Smooth muscle cell (in vitro differentiated cells): Measurements from ENCODE around the gene SEC14L1. TPM values are rescaled to one million over a fixed set of nuclear protein-coding genes. Genes with fewer than 3 reads are reported as not detected.

ENCODE experiments used
- DNase-seq: peaks from one replicate; lab custom pipeline; 2025; ENCODE audit not compliant: unreplicated experiment; lab: John Stamatoyannopoulos, UW
- H2AFZ ChIP-seq: fragments of 200-600 bp; sonication (generic); 2 replicates; pipeline ENCODE4 v1.6.0; 2016; ENCODE audit warnings: antibody characterized with exemption, low read depth, mild to moderate bottlenecking
- H3F3A ChIP-seq: fragments of 200-600 bp; sonication (generic); 2 replicates; pipeline ENCODE4 v1.6.0; 2017; ENCODE audit warnings: antibody characterized with exemption, low read depth
- H3K27ac ChIP-seq: fragments of 200-600 bp; sonication (generic); 2 replicates; pipeline ENCODE4 v1.5.1; 2016; ENCODE audit warnings: low read depth, mild to moderate bottlenecking
- H3K27me3 ChIP-seq: fragments of 200-600 bp; sonication (generic); 2 replicates; pipeline ENCODE4 v1.6.1; 2016; ENCODE audit warnings: low read depth, mild to moderate bottlenecking
- H3K36me3 ChIP-seq: fragments of 200-600 bp; sonication (generic); 2 replicates; pipeline ENCODE4 v1.5.1; 2016; ENCODE audit warnings: low read depth
- H3K4me1 ChIP-seq: fragments of 200-600 bp; sonication (generic); 2 replicates; pipeline ENCODE4 v1.5.1; 2016; ENCODE audit warnings: low read depth
- H3K4me2 ChIP-seq: fragments of 200-600 bp; sonication (generic); 2 replicates; pipeline ENCODE4 v1.6.0; 2016; ENCODE audit warnings: mild to moderate bottlenecking
- H3K4me3 ChIP-seq: fragments of 200-600 bp; sonication (generic); 2 replicates; pipeline ENCODE4 v1.5.1; 2016; ENCODE audit warnings: mild to moderate bottlenecking
- H3K79me2 ChIP-seq: fragments of 200-600 bp; sonication (generic); 2 replicates; pipeline ENCODE4 v1.6.0; 2016; ENCODE audit warnings: low read depth, mild to moderate bottlenecking
- H3K9ac ChIP-seq: fragments of 200-600 bp; sonication (generic); 2 replicates; pipeline ENCODE4 v1.6.0; 2016; ENCODE audit warnings: low read depth
- H3K9me3 ChIP-seq: fragments of 200-600 bp; sonication (generic); replicated peaks from 2 replicates; pipeline ENCODE4 v1.5.1; 2016; ENCODE audit warnings: low read depth
- H4K20me1 ChIP-seq: fragments of 200-600 bp; sonication (generic); 2 replicates; pipeline ENCODE4 v1.6.0; 2016; ENCODE audit warnings: low read depth
- WGBS: methylation state at CpG from one replicate; pipeline ENCODE4 v1.1.7; 2016; ENCODE audit warnings: low lambda C conversion rate; 5-methylcytosine and 5-hydroxymethylcytosine counted together
- polyA plus RNA-seq: library from polyadenylated mRNA; unstranded; fragments of >200 nt; fragmentation: Nextera tagmentation; extraction: Ambion mirVana; gene quantifications from 2 replicates; pipeline ENCODE4 v1.2.1, GENCODE V29; 2016
- total RNA-seq: library from RNA; depleted of rRNA; stranded (reverse); fragments of >200 nt; gene quantifications from 2 replicates; pipeline ENCODE4 v1.2.3, GENCODE V29; 2014
- TF ChIP-seq, protein P1 (sequence below): fragments of 200-600 bp; sonication (generic); IDR thresholded peaks from 2 replicates; pipeline ENCODE4 v1.5.1; 2017; ENCODE audit warnings: borderline replicate concordance, mild to moderate bottlenecking, antibody characterized with exemption; ENCODE audit not compliant: insufficient read depth, poor library complexity, severe bottlenecking

The SEC14L1 gene
- total and polyA plus RNA-seq, 2 experiments from 2014 or later = 25.1 to 25.8 TPM

DNA sequence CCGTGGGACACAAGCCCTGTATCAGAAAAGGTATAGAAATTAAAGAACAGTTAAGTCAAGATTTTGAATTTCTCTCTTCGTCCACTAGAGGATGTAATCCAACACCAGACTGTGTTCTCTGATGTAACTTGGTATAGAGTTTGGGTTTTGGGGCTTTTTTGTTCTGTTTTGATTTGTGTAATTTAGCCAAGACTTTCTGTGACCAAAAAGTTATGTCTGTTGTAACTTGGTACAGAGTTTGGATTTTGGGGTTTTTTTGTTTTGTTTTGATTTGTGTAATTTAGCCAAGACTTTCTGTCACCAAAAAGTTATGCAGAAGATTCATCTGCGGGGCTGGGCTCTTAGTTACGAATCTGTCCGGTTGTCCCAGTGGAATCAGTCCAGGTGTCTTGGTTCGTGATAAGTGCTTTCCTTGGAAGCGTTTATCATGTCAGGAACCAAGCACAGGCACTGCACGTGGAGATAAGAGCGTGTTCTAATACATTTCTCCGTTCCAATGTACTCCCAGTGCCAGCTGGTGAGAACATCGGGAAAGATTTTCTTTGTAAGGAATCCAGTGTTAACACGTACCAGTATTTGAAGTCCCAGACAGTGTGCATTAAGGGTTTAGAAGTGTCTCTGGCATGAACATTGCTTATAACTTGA, 44.1 kb upstream of the SEC14L1 start:
- Histone ChIP-seq H3F3A (no peaks in the 10 kb centered on the region), H3K27ac (no peak overlapping the region), H3K79me2 (no peaks in the 10 kb centered on the region), H3K4me3 (no peak overlapping the region), H3K27me3 (no peaks in the 10 kb centered on the region), H3K36me3 (no peaks in the 10 kb centered on the region), H2AFZ (no peak overlapping the region), H4K20me1 (no peaks in the 10 kb centered on the region), H3K9ac (no peak overlapping the region), H3K4me1 (no peaks in the 10 kb centered on the region), H3K4me2 (no peak overlapping the region), H3K9me3 (no peaks in the 10 kb centered on the region)
- TF ChIP-seq, protein P1, sequence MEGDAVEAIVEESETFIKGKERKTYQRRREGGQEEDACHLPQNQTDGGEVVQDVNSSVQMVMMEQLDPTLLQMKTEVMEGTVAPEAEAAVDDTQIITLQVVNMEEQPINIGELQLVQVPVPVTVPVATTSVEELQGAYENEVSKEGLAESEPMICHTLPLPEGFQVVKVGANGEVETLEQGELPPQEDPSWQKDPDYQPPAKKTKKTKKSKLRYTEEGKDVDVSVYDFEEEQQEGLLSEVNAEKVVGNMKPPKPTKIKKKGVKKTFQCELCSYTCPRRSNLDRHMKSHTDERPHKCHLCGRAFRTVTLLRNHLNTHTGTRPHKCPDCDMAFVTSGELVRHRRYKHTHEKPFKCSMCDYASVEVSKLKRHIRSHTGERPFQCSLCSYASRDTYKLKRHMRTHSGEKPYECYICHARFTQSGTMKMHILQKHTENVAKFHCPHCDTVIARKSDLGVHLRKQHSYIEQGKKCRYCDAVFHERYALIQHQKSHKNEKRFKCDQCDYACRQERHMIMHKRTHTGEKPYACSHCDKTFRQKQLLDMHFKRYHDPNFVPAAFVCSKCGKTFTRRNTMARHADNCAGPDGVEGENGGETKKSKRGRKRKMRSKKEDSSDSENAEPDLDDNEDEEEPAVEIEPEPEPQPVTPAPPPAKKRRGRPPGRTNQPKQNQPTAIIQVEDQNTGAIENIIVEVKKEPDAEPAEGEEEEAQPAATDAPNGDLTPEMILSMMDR = peak; percentile 45
- no peak for DNase-seq
- 73% methylated on average over 12 of the region's 12 CpGs for WGBS

DNA sequence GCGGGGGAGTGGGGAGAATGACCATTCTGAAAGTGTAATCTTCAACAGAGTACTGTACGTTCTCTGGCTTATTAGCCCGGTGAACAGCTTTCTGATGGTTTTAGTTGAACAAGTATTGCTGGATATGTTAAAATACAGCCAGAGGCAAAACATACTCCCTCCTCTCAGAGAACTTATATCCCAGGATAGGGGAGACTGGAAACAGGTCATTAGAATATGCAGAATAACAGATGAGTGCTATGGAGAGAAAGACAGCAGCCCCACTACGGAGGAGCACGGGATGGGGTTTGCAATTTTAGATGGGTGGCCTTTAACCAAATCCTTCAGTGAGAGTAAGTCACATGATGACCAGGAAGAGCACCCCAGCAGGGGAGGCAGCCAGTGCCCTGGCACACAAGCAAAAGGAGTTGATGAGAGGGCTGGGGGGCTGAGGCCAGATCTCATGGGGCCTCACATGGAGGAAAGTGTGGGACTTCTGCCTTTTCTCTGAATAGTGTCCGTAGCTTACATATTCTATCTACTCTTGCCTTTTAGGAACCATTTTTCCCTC, 43.1 kb upstream of the SEC14L1 start:
- Histone ChIP-seq H3K4me2 (no peak overlapping the region), H3K27ac (no peak overlapping the region), H3K4me1 (no peaks in the 10 kb centered on the region), H3K9me3 (no peaks in the 10 kb centered on the region), H3K36me3 (no peaks in the 10 kb centered on the region), H3K9ac (no peak overlapping the region), H3K4me3 (no peak overlapping the region), H3F3A (no peaks in the 10 kb centered on the region), H3K27me3 (no peaks in the 10 kb centered on the region), H2AFZ (no peak overlapping the region), H3K79me2 (no peaks in the 10 kb centered on the region), H4K20me1 (no peaks in the 10 kb centered on the region)
- no peak for DNase-seq
- 84% methylated on average over 6 of the region's 6 CpGs for WGBS
- TF ChIP-seq, protein P1 = no peak

DNA sequence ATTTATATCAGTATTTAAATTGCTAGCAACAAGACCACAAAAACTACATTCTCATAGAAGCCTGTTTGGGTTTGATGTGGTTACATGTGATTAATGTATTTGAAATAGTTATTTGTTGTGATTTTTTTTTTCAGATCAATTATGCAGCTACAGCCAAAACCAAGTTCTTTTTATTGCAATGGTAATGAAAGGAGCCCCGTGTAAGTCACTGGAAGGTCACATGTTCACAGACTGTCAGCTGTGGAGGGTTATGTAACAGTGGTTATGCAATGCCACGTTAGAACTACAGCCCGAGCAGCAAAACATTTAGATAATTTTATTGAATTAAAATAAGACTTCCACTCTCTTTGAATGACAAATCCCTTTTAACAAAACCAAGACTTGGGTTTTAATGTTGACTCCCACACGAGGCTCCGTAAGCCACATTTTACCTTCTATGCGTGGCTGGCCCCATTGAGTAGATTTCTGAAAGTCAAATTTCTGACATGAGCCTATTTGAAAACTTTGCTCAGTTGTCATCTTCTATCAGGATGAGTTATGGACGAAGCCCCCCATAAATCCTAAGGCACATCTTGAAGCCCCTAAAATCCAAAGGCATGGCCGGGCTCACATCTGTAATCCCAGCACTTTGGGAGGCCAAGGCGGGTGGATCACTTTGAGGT, 41.8 kb upstream of the SEC14L1 start:
- DNase-seq = no peak
- Histone ChIP-seq H2AFZ (no peak overlapping the region), H3K9me3 (no peaks in the 10 kb centered on the region), H3F3A (no peaks in the 10 kb centered on the region), H3K9ac (no peak overlapping the region), H3K4me2 (no peak overlapping the region), H3K4me3 (no peak overlapping the region), H3K27me3 (no peaks in the 10 kb centered on the region), H4K20me1 (no peaks in the 10 kb centered on the region), H3K27ac (no peak overlapping the region), H3K79me2 (no peaks in the 10 kb centered on the region), H3K36me3 (no peaks in the 10 kb centered on the region), H3K4me1 (no peaks in the 10 kb centered on the region)
- 70% methylated on average over 9 of the region's 9 CpGs for WGBS
- TF ChIP-seq, protein P1 = no peak

DNA sequence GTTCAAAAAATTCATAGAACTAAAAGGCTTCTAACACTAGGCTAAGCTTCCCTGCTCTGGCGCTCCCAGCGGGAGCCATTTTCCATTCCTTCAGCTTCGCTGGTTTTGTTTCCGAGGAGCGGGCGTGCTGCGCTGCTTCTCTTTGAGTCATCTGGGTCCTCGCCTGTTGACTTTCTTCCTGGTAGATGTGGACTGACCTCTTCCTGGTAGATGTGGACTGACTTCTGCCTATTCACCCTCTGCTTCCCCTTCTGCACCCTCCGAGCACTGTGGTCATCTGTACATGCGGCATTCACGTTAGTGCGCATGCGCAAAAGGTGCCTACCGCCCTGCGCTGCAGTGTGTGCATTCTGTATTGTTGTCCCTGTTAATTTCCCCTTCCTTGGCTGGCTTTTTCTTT, 40.8 kb upstream of the SEC14L1 start:
- Histone ChIP-seq H3K36me3 (no peaks in the 10 kb centered on the region), H3K27ac (no peak overlapping the region), H3K9me3 (no peaks in the 10 kb centered on the region), H3K4me2 (no peak overlapping the region), H3F3A (no peaks in the 10 kb centered on the region), H4K20me1 (no peaks in the 10 kb centered on the region), H3K79me2 (no peaks in the 10 kb centered on the region), H3K9ac (no peak overlapping the region), H3K27me3 (no peaks in the 10 kb centered on the region), H3K4me1 (no peaks in the 10 kb centered on the region), H2AFZ (no peak overlapping the region), H3K4me3 (no peak overlapping the region)
- 96% methylated on average over 15 of the region's 15 CpGs for WGBS
- DNase-seq = no peak
- TF ChIP-seq, protein P1 = no peak
